ENCODE data around the gene DES. TPM values are rescaled to one million over a fixed set of nuclear protein-coding genes. Genes with fewer than 3 reads are reported as not detected.

The DES gene
- total and polyA plus RNA-seq, 2 donors (not counting 3 experiments of a cell fraction or from before 2014, with no cell fraction given): not detected

DNA sequence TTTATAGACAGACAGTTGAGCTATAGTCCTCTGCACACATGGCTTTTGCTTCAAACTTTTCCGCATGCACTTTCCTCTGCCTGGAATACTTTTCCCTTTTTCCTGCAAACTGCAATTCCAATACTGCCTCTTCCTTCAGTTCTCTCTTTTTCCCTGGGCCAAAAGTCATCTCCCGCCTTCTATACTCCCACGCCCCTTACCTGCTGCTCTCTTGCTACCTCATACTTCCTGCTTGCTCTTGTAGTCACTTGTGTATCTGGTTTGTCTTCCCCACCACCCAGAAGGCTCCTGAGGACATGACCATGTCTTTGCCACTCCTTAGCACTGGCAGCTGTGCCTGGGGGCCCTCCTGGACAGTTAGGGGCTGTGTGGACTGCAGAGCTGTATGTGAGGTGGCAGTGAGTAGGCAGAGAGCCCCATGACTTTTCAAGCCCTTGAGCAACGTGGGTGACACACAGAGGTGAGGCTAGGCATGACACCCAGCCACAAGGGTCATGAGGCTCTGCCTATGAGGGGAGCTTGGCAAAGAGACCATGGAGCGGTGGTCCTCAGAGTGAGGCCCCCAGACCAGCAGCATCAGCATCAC, 39.7 kb downstream of the DES start:
- no peak for TF ChIP-seq MAX (IDR thresholded peaks at IDR 0.05; ENCODE audit: insufficient read depth, insufficient read length)
- no peak for TF ChIP-seq EZH2 (IDR thresholded peaks at IDR 0.05; ENCODE audit: borderline replicate concordance, low read depth, low read length, severe bottlenecking)
- TF ChIP-seq, protein P1, sequence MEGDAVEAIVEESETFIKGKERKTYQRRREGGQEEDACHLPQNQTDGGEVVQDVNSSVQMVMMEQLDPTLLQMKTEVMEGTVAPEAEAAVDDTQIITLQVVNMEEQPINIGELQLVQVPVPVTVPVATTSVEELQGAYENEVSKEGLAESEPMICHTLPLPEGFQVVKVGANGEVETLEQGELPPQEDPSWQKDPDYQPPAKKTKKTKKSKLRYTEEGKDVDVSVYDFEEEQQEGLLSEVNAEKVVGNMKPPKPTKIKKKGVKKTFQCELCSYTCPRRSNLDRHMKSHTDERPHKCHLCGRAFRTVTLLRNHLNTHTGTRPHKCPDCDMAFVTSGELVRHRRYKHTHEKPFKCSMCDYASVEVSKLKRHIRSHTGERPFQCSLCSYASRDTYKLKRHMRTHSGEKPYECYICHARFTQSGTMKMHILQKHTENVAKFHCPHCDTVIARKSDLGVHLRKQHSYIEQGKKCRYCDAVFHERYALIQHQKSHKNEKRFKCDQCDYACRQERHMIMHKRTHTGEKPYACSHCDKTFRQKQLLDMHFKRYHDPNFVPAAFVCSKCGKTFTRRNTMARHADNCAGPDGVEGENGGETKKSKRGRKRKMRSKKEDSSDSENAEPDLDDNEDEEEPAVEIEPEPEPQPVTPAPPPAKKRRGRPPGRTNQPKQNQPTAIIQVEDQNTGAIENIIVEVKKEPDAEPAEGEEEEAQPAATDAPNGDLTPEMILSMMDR (IDR thresholded peaks at IDR 0.05; ENCODE audit: extremely low read depth in 1 of 2, insufficient read depth in 1 of 2, low read depth in 1 of 2, low read length in 2 of 2): no peak
- TF ChIP-seq MYC (IDR thresholded peaks at IDR 0.05; ENCODE audit: low read depth, low read length): no peak
- TF ChIP-seq POLR2AphosphoS5 (IDR thresholded peaks at IDR 0.05; ENCODE audit: insufficient read depth, low read depth, low read length): no peak
- no peak for TF ChIP-seq JUN (IDR thresholded peaks at IDR 0.05; ENCODE audit: borderline replicate concordance, insufficient read depth, insufficient read length, low read depth)
- no peak for TF ChIP-seq GATA2 (IDR thresholded peaks at IDR 0.05; ENCODE audit: insufficient read depth, insufficient read length, low read depth, low read length)
- no peak for TF ChIP-seq POLR2A (IDR thresholded peaks at IDR 0.05; ENCODE audit: low read depth, low read length)
- TF ChIP-seq FOS (IDR thresholded peaks at IDR 0.05; ENCODE audit: borderline replicate concordance, insufficient read depth, low read length): no peak
- Histone ChIP-seq H4K20me1 (replicated peaks; ENCODE audit: control insufficient read depth, extremely low read depth, insufficient read depth, low read length) (no peaks in the 10 kb centered on the region), H3K4me3 (replicated peaks in 1 of 3; ENCODE audit: insufficient read depth in 1 of 3, low read depth in 1 of 3, low read length in 3 of 3) (no peak overlapping the region), H3K4me1 (ENCODE audit: control insufficient read depth, extremely low read depth, insufficient read depth, low read length) (no peaks in the 10 kb centered on the region), H3K36me3 (ENCODE audit: control insufficient read depth in 2 of 2, extremely low read depth in 1 of 2, insufficient read depth in 2 of 2, low read length in 2 of 2) (no peaks in the 10 kb centered on the region), H3K9me3 (replicated peaks; ENCODE audit: control insufficient read depth, insufficient read depth, low read length) (no peaks in the 10 kb centered on the region), H3K4me2 (ENCODE audit: insufficient read depth, low read length) (no peak overlapping the region), H3K27ac (ENCODE audit: insufficient read depth, low read depth, low read length) (no peak overlapping the region), H3K9me1 (replicated peaks; ENCODE audit: control insufficient read depth, extremely low read depth, insufficient read depth, low read length) (no peaks in the 10 kb centered on the region), H3K79me2 (ENCODE audit: control insufficient read depth, insufficient read depth, low read length) (no peaks in the 10 kb centered on the region), H3K27me3 (ENCODE audit: control insufficient read depth in 2 of 2, insufficient read depth in 2 of 2, low read length in 2 of 2) (peaks cover 0 to 1% of the 10 kb centered on the region in 2 experiments), H2AFZ (ENCODE audit: low read depth, low read length) (no peak overlapping the region), H3K9ac (replicated peaks; ENCODE audit: extremely low read depth, insufficient read depth, low read length) (no peak overlapping the region)
- intact Hi-C loops (cut with micrococcal nuclease): loop anchor here (2.0 kb wide), 1 partner anchor 55 kb away; no protein-coding TSS in a partner anchor
- ChIA-PET POLR2A (no interaction called here), CTCF (interaction anchor here (1.0 to 8.2 kb wide), 5 partner anchors 11 to 73 kb away, joined by 3 to 181 read pairs (median 6); a partner anchor contains a TSS)
- DNase-seq (ENCODE audit: low read depth, low spot score) (no peak), FAIRE-seq (no peak)
- dilution Hi-C loops (cut with MboI; ENCODE audit: extremely low pct_ligation_motif_present, low sequenced_read_pairs): no loop called here
- no TSS peak for BruUV-seq (replicated peaks)
